SK-N-MC (cell line): ENCODE results near the gene TMEM144.
"Not testable (repeated sequence)": the region's sequence is repeated elsewhere in the genome, so short reads cannot be mapped to it uniquely, and the experiment has no call there.

ENCODE experiments used
- EZH2 ChIP-seq: fragments of 200-600 bp; sonication (generic); IDR thresholded peaks from one replicate; pipeline ENCODE4 v1.6.1; 2017; ENCODE audit warnings: antibody characterized with exemption
- FOXP2 ChIP-seq: optimal IDR thresholded peaks from 2 replicates; pipeline ENCODE3; 2011; ENCODE audit warnings: mild to moderate bottlenecking, moderate library complexity; ENCODE audit not compliant: insufficient read depth; ENCODE audit errors: extremely low read length, control extremely low read depth
- POLR2AphosphoS5 ChIP-seq: IDR thresholded peaks from 2 replicates; pipeline ENCODE4 v1.6.1; 2012; ENCODE audit warnings: mild to moderate bottlenecking, low read depth, low read length, borderline replicate concordance

DNA sequence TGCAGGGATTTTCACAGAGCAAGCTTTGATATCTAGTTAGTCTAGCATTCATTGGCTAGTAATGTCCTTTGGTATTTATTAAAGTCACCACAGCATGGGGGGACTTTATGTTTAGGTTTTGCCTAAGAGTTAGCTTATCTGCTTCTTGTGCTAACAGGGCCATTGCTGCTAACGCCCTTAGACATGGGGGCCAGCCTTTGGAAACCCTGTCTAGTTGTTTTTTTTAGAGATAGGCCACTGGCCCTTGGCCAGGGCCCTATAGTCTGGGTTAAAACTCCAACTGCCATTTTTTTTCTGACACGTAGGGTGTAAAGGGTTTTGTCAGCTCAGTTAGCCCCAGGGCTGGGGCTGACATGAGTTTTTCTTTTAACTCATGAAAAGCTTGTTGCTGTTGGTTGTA, 14.7 kb downstream of the TMEM144 start:
- TF ChIP-seq EZH2, POLR2AphosphoS5, FOXP2: not testable (repeated sequence)
